OCI-LY1 (cell line): ENCODE results near the gene WWC2.

ENCODE experiments used
- CTCF ChIP-seq: fragments of 200-600 bp; sonication (generic), shearing (Covaris generic); IDR thresholded peaks from 2 replicates; pipeline ENCODE4 v1.5.1; 2017; ENCODE audit warnings: mild to moderate bottlenecking, antibody characterized with exemption, low read length, moderate library complexity, mixed read lengths
- EZH2 ChIP-seq: fragments of 200-600 bp; sonication (generic), shearing (Covaris generic); IDR thresholded peaks from 2 replicates; pipeline ENCODE4 v1.8.0; 2017; ENCODE audit warnings: borderline replicate concordance, mixed run types, mild to moderate bottlenecking, antibody characterized with exemption, low read length, moderate library complexity, mixed read lengths

- TF ChIP-seq CTCF (no peak), EZH2 (no peak)
Measured at GRCh38 chr4:183312841-183313240, 213.8 kb downstream of the WWC2 start.
